Measurements from ENCODE around the gene CDC25B. TPM values are rescaled to one million over a fixed set of nuclear protein-coding genes. Genes with fewer than 3 reads are reported as not detected.
A peak's percentile ranks its signal among the peaks of the same experiment; 100 is the strongest.

CDC25B gene
- total RNA-seq (15.1 and 15.7 TPM in 2 replicates), polyA plus RNA-seq (20.0 and 21.9 TPM in 2 replicates)

DNA sequence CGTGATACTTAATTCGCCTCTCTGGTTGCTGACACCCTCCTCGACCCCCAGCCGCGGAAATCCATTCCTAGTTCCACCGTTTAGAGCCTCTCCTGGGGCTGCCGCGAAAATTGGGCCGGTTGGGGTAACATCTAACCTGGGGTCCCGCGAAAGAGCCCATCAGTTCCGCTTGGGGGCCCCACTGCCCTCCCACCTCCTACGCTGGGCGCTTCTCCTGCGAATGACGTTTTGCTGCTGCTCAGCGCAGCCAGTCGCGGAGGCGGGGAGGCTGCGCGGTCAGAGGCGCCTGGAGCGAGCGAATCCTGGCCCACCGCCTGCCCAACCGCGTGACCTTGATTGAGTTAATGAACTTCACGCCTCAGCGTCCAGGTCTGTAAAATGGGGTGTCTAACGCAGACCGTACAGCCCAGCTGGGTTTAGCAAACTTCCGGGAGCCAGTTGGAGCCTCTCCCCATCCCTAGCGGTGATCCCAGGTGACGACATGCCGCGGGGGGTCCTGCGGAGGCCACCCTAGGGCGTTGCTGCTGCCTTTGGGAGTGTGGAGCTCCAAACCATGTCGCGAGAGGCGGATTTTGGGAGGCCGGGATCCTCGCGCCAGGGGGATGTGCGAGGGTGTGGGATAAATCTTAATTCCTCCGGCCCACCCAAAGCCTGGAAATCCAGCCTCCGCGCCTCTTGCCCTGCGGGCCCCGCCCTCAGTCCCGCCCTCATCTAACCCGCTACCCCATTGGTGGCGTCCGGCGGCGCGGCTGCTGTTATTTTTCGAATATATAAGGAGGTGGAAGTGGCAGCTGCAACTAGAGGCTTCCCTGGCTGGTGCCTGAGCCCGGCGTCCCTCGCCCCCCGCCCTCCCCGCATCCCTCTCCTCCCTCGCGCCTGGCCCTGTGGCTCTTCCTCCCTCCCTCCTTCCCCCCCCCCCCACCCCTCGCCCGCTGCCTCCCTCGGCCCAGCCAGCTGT, at the start of gene CDC25B:
CDC25B (plus strand) TSS at position 800 of the 958 bp plus-strand sequence. CDS start 222 bp downstream, outside the sequence.
- H3K4me3 ChIP-seq: peak within 1 kb of the TSS; percentile 70
- peaks cover 22% of the 10 kb centered on the region for H3K79me2 ChIP-seq
- H3K9me3 ChIP-seq (ENCODE audit: low read depth): no peaks in the 10 kb centered on the region
- H3K9me2 ChIP-seq (replicated peaks; ENCODE audit: insufficient read depth): no peaks in the 10 kb centered on the region
- H4K20me1 ChIP-seq (ENCODE audit: insufficient read depth, poor library complexity, severe bottlenecking): no peaks in the 10 kb centered on the region
- peak within 1 kb of the TSS; percentile 87 for H2AFZ ChIP-seq
- TF ChIP-seq, protein P1, sequence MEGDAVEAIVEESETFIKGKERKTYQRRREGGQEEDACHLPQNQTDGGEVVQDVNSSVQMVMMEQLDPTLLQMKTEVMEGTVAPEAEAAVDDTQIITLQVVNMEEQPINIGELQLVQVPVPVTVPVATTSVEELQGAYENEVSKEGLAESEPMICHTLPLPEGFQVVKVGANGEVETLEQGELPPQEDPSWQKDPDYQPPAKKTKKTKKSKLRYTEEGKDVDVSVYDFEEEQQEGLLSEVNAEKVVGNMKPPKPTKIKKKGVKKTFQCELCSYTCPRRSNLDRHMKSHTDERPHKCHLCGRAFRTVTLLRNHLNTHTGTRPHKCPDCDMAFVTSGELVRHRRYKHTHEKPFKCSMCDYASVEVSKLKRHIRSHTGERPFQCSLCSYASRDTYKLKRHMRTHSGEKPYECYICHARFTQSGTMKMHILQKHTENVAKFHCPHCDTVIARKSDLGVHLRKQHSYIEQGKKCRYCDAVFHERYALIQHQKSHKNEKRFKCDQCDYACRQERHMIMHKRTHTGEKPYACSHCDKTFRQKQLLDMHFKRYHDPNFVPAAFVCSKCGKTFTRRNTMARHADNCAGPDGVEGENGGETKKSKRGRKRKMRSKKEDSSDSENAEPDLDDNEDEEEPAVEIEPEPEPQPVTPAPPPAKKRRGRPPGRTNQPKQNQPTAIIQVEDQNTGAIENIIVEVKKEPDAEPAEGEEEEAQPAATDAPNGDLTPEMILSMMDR (IDR thresholded peaks at IDR 0.05; ENCODE audit: poor library complexity): peak; percentile 28
- TF ChIP-seq EZH2 (IDR thresholded peaks at IDR 0.05; ENCODE audit: borderline replicate concordance): no peak
- WGBS (ENCODE audit: low lambda C conversion rate, missing lambda C conversion rate): 4% methylated on average over 52 of the region's 69 CpGs
- peaks cover 33% of the 10 kb centered on the region for H3K4me1 ChIP-seq (ENCODE audit: insufficient read depth)
- no peaks in the 10 kb centered on the region for H3K36me3 ChIP-seq (replicated peaks; ENCODE audit: insufficient read depth, low read depth)
- no peaks in the 10 kb centered on the region for H3K27me3 ChIP-seq
- peak within 1 kb of the TSS; percentile 90 for H3K4me2 ChIP-seq
- H3K27ac ChIP-seq: peak within 1 kb of the TSS; percentile 91
- peak; percentile 95 for DNase-seq (ENCODE audit: low spot score)

DNA sequence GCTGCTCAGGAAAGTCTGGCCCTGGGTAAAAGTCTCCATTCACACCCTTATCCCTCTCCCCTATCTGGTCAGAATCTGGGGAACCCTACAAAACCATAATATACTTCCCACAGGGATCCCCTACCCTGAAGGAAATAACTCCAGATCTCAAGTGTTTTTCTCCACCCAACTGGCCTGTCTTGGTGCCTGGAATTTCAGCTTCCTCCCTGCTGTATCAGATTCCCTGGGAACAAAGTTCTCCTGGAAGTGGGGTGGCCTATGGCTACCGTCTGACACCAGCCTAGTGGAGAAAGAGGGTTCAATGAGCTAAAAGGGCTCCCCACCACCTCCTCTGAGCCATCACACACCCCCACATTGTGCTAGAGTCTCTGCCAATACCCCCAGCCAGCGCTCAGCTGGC, 48.6 kb upstream of the CDC25B start:
- no peak for DNase-seq (ENCODE audit: low spot score)
- no peak overlapping the region for H2AFZ ChIP-seq
- 87% methylated on average over 2 of the region's 2 CpGs for WGBS (ENCODE audit: low lambda C conversion rate, missing lambda C conversion rate)
- no peaks in the 10 kb centered on the region for H3K36me3 ChIP-seq (replicated peaks; ENCODE audit: insufficient read depth, low read depth)
- TF ChIP-seq EZH2 (IDR thresholded peaks at IDR 0.05; ENCODE audit: borderline replicate concordance): no peak
- H3K9me2 ChIP-seq (replicated peaks; ENCODE audit: insufficient read depth): no peaks in the 10 kb centered on the region
- H3K27me3 ChIP-seq: peaks cover 70% of the 10 kb centered on the region
- no peaks in the 10 kb centered on the region for H3K79me2 ChIP-seq
- H3K4me3 ChIP-seq: no peak overlapping the region
- peaks cover 12% of the 10 kb centered on the region for H3K4me1 ChIP-seq (ENCODE audit: insufficient read depth)
- H3K27ac ChIP-seq: no peak overlapping the region
- H4K20me1 ChIP-seq (ENCODE audit: insufficient read depth, poor library complexity, severe bottlenecking): no peaks in the 10 kb centered on the region
- no peaks in the 10 kb centered on the region for H3K9me3 ChIP-seq (ENCODE audit: low read depth)
- no peak overlapping the region for H3K4me2 ChIP-seq

DNA sequence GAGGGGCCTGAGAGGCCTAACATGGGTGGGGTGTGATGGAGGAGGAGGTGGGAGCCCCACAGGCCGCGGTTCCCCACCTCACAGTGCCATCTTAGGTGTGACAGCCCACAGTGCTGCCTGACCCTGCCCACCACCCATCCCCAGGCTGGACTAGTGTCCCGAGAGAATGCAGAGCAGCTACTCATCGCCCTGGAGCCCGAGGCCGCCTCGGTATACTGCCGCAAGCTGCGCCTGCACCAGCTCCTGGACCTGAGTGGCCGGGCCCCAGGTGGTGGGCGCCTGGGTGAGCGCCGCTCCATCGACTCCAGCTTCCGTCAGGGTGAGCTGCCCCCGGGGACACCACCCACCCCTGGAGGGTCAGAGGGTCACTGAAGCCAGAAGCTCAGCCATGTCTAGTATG, 48.0 kb upstream of the CDC25B start:
- Histone ChIP-seq H3K9me2 (replicated peaks; ENCODE audit: insufficient read depth) (no peaks in the 10 kb centered on the region), H4K20me1 (ENCODE audit: insufficient read depth, poor library complexity, severe bottlenecking) (no peaks in the 10 kb centered on the region), H3K4me3 (no peak overlapping the region), H3K27me3 (peaks cover 70% of the 10 kb centered on the region), H3K27ac (no peak overlapping the region), H3K36me3 (replicated peaks; ENCODE audit: insufficient read depth, low read depth) (no peaks in the 10 kb centered on the region), H3K4me1 (ENCODE audit: insufficient read depth) (peaks cover 12% of the 10 kb centered on the region), H2AFZ (no peak overlapping the region), H3K4me2 (no peak overlapping the region), H3K79me2 (no peaks in the 10 kb centered on the region), H3K9me3 (ENCODE audit: low read depth) (no peaks in the 10 kb centered on the region)
- 95% methylated on average over 16 of the region's 16 CpGs for WGBS (ENCODE audit: low lambda C conversion rate, missing lambda C conversion rate)
- DNase-seq (ENCODE audit: low spot score): no peak
- TF ChIP-seq, protein P1 (IDR thresholded peaks at IDR 0.05; ENCODE audit: poor library complexity): no peak
- TF ChIP-seq EZH2 (IDR thresholded peaks at IDR 0.05; ENCODE audit: borderline replicate concordance): no peak
- TF ChIP-seq EZH2phosphoT487 (IDR thresholded peaks at IDR 0.05; ENCODE audit: low read depth, severe bottlenecking, unreplicated experiment): no peak

DNA sequence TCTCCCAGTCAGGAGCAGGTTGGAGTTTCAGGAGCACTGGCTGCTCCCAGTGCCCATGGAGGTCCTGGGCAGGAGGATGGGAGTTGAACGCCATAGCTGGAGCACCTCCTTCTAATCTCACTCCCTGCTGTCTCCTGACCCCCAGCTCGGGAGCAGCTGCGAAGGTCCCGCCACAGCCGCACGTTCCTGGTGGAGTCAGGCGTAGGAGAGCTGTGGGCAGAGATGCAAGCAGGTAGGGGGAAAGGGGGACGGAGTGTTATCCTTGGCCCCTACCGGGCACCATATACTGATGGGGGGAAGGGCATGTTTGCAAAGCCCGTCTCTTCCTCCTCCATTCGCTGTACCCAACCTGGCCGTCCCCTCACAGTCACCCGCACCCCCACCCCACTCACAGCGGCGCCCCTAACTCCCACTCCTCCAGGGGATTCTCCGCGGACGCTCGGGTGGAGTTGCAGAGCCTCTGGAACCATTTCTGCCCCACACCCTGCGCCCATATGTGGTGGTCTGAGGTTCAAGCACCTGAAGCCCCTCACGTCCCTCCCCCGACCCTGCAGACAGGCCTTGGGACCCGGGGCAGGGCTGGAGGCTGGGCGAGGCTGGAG, 46.9 kb upstream of the CDC25B start:
- H4K20me1 ChIP-seq (ENCODE audit: insufficient read depth, poor library complexity, severe bottlenecking): no peaks in the 10 kb centered on the region
- peaks cover 12% of the 10 kb centered on the region for H3K4me1 ChIP-seq (ENCODE audit: insufficient read depth)
- 80% methylated on average over 21 of the region's 24 CpGs for WGBS (ENCODE audit: low lambda C conversion rate, missing lambda C conversion rate)
- no peaks in the 10 kb centered on the region for H3K79me2 ChIP-seq
- no peak overlapping the region for H3K4me3 ChIP-seq
- no peak for DNase-seq (ENCODE audit: low spot score)
- H3K9me3 ChIP-seq (ENCODE audit: low read depth): no peaks in the 10 kb centered on the region
- H2AFZ ChIP-seq: no peak overlapping the region
- no peak overlapping the region for H3K27ac ChIP-seq
- TF ChIP-seq EZH2phosphoT487 (IDR thresholded peaks at IDR 0.05; ENCODE audit: low read depth, severe bottlenecking, unreplicated experiment) (no peak), EZH2 (IDR thresholded peaks at IDR 0.05; ENCODE audit: borderline replicate concordance) (no peak)
- TF ChIP-seq, protein P1 (IDR thresholded peaks at IDR 0.05; ENCODE audit: poor library complexity): no peak
- H3K9me2 ChIP-seq (replicated peaks; ENCODE audit: insufficient read depth): no peaks in the 10 kb centered on the region
- peaks cover 67% of the 10 kb centered on the region for H3K27me3 ChIP-seq
- no peaks in the 10 kb centered on the region for H3K36me3 ChIP-seq (replicated peaks; ENCODE audit: insufficient read depth, low read depth)
- peak overlapping the region; percentile 71 for H3K4me2 ChIP-seq
